CD4-positive, alpha-beta T cell treated with Interferon gamma for 1 hour (primary cell): ENCODE data around the gene ADAM8.
"Not testable (repeated sequence)": the region's sequence is repeated elsewhere in the genome, so short reads cannot be mapped to it uniquely, and the experiment has no call there.

Source experiments
- DNase-seq: peaks from one replicate; pipeline ENCODE4 v3.0.0-alpha.2; 2020

ADAM8 gene

DNA sequence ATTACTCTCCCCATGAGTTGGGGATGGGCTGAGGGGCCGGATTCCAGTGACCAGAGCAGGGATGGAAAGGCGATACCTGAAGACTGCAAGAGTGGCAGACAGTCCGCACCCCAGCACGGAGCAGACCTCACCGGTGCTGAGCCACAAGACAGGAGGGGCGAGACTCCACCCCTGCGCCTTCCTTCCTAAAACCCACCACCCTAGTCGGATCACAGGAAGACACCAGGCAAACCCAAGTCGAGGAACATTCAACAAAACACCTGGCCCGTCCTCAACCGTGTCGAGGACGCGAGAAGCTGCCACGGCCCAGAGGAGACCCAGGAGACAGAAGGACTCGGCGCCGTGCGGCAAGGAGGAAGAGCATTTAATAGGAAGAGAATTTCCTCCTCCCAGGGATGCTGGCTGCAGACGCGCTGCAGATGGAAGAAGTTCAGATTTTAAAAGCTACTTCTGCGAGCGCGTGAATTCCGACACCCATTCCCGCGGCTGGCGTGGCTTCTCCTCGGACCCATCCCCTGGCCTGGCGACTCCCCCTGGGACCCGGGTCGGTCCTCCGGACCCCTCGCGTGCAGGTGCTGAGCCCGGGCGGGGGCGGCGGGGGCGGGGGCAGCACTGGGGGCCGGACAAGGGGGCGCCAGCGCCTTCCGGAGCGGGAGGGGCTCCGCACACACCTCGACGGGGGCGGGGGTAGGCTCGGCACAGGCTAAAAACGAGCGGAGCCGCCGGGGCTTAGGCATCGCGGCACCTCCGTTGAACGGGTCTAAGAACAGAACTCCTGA is 47.2 kb downstream of the ADAM8 start:
- DNase-seq, result no peak

DNA sequence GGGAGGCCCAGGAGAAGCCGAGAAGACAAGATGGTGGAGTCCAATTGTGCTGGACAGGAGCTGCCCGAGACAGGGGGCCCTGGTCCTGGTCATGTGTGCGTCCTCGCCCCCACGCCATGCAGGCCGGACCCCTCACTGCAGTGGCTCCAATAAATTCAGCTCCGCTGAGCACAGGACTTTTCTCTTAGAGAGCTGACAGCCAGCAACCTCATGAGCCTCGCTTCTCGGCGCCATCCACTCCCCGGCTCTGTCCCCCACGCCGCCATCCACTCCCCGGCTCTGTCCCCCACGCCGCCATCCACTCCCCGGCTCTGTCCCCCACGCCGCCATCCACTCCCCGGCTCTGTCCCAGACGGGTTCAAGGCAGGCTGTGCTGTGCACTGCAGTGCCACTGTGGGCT is 49.4 kb downstream of the ADAM8 start:
- no peak for DNase-seq

- DNase-seq, result no peak
Measured at GRCh38 chr10:133226251-133226808, 50.3 kb downstream of the ADAM8 start.

DNA sequence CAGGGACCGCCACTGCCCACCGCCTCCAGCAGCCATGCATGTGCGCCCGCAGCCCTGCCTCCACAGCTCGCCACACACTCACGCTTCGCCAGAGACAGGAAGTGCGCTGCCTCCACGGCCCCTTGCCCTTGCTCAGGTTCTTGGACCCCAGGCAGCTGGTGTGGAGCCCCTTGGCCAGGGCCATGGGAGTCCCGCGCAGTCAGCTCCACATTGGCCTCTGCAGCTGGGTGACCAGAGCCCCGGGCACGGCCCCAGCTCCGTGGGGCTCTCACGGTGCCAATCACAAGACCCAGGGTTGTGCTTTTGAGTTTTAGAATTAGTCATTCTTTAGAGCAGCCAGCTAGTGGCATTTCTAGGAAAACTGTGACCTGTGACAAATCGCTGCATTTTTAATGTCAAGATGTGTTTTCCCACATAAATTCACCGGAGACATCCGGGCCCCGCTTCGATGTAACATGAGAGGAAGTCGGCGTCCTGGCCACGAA is 50.9 kb downstream of the ADAM8 start:
- no peak for DNase-seq

GRCh38 chr10:133224756-133225372 is 51.8 kb downstream of the ADAM8 start:
- no peak for DNase-seq

DNA sequence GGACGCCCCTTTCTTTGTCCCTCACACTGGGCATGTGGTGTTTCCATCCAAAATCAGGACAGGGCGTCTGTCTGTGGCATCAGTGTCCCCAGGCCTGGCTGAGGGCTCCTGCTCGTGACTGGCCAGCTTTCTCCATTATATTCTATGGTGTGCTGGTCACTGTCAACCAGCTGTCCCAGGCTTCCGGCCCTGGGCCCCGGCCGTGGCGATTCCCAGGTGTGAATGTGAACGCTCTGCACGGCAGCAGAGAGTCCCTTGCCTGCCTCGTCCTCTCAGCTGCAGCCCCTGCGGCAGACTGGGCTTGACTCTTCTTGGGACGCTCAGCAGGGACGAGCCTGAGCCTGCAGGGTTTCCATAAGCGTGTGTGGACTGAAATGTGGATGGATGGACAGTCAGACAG is 52.6 kb downstream of the ADAM8 start:
- no peak for DNase-seq

- not testable (repeated sequence) for DNase-seq
Measured at GRCh38 chr10:133221756-133222155, 54.9 kb downstream of the ADAM8 start.

GRCh38 chr10:133221331-133221730 is 55.3 kb downstream of the ADAM8 start:
- DNase-seq, result no peak

DNA sequence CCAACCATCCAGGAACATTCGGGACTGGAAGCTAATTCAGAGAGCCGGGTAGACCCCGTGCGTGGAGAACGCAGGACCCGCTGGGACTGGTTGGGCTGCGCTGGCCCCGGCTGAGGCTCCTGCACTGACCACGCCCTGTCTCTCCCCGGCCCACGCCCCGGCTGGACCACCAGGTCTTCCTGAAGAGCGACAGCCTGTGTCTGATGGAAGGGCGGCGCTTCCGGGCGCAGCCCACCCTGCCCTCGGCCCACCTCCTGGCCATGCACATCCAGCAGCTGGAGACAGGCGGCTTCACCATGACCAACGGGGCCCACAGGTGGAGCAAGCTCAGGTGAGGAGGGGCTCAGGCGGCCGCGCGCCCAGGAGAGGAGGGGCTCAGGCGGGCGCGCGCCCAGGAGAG is 56.9 kb downstream of the ADAM8 start:
- no peak for DNase-seq

- DNase-seq, result no peak
Measured at GRCh38 chr10:133218891-133219290, 57.8 kb downstream of the ADAM8 start.

DNA sequence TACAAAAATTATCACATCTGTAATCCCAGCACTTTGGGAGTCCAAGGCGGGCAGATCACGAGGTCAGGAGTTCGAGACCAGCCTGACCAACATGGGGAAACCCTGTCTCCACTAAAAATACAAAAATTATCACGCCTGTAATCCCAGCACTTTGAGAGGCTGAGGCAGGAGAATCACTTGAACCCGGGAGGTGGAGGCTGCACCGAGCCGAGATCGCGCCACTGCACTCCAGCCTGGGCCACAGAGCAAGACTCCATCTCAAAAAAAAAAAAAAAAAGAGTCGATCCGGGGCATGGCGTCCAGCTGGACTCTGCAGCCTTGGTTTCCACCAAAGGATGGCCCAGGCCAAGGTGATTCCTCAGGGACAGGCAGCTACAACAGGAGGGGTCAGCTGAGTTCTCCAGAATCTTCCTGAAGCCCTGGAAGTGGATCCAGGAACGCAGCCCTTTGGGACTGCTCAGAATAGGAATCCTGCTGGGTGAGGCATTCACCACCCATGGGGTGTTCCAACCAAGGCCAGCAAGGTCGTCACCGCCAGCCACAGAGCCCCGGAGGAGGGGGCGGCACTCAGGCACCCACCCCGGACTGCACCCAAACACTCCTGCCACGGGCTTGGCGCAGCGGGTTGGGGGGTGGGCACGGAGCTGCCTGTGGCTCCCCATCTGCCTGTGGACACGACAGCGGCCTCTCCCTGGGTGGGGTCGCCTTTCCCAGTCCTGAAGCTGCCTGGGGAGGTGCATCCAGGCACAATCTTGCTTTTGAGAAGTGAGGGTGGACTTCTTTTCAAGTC is 58.7 kb downstream of the ADAM8 start:
- DNase-seq, result no peak

DNA sequence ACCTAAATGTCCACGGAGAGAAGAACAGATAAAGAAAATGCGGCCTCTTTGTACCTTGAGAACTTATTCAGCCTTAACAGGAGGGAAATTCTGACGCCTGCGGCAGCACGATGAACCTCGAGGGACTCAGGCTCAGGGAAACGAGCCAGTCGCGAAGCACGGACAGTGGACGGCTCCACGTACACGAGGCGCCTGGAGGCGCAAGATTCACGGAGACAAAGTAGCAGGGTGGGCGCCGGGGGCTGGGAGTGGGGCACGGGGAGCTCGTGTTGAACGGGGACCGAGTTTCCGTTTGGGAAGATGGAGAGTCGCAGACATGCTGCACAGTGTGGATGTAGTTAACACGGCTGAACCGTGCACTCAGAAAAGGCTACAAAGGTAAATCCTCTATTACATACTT is 59.9 kb downstream of the ADAM8 start:
- DNase-seq, result no peak

DNA sequence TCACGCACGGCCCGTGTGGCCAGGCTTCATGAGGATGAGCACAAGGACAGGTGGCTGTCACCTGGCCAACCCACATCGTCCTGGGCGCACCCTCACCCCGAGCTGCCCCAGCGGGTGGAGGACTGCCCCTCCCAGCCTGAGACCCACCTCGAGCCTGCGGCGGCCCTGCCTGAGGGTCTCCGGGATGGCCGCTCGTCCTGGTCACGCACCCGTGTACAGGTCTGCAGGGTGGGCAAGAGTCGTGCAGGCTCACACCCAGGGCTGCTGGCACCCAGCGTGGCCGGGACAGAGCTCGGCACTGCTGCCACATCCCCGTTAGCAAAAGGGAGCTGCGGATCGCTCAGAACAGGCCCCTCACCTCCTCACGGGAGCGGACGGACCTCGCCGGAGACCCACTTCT is 61.1 kb downstream of the ADAM8 start:
- DNase-seq, result no peak

DNA sequence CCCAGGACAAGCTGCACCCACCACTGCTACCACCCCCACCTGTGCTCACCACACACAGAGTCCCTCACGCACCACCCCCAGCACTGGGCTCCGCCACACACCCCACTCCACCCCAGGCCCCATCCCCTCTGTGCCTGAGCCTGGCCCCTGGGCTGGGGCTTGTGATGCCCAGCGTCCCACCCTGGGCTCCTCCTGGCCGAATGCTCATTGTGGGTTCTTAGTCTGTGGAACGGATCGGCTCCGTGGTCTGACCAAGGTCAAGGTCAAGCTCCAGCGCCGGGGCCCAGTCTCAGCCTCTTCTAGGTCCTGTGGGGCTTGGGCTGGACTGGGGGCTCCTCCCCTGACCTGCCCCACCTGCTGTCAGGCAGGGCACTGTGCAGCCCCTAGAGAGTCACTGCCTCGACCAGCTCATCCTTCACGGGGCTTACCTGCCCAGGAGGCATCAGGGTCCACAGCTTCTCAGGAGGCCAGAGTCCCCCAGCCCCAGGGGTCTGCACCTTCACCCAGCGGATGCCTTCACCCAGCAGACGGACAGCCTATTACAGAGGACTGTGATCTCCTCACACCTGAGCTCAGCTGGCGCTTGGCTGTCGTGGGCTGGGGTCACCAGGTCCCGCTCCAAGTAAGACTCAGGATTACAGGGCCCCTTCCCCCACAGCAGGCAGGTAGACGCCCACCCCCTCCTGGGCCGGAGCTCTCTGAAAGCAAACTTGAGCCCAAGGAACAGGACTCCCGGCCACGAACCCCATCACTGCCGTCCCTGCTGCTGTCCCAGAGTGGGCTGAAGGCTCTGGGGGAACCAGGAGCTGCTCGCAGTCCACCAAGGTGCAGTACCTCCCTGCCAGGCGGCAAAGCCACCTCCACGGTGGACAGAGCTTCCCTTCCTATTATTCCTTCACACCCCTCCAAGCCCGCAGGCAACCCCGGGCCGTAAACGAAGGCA is 61.9 kb downstream of the ADAM8 start:
- no peak for DNase-seq

DNA sequence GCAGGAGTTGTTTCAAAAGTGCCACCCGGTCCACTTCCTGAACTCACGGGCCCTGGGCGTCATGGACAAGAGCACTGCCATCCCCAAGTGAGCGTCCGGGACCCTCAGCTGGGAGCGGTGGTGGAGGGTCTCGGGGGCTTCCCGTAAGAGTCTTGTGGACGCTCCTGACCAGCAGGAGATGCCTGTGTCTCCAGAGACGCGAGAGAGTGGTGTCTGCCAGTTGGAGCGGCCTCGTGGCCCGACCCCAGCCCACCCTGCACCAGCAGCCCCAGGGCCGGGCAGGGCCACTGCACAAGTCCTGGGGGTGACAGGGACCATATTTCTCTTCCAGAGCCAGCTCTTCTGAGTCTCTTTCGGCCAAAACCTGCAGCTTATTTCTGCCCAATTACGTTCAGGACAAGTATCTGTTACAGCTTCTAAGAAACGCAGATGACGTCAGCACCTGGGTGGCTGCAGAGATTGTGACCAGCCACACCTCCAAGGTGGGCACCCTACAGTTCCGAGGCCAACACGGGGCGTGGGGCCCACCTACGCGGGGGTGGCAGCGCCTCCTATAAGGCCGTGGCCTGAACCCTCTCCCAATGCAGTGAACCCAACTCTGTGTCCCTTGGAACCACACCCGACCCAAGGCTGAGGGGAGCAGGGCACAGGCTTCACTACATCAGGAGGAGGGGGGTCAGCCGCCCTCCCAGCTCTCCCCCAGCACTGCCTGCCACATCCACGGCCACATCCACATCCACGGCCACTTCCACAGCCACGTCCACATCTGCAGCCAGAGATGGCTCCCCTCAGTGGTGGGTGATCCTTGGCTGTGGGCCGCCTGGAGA is 62.8 kb downstream of the ADAM8 start:
- no peak for DNase-seq

DNA sequence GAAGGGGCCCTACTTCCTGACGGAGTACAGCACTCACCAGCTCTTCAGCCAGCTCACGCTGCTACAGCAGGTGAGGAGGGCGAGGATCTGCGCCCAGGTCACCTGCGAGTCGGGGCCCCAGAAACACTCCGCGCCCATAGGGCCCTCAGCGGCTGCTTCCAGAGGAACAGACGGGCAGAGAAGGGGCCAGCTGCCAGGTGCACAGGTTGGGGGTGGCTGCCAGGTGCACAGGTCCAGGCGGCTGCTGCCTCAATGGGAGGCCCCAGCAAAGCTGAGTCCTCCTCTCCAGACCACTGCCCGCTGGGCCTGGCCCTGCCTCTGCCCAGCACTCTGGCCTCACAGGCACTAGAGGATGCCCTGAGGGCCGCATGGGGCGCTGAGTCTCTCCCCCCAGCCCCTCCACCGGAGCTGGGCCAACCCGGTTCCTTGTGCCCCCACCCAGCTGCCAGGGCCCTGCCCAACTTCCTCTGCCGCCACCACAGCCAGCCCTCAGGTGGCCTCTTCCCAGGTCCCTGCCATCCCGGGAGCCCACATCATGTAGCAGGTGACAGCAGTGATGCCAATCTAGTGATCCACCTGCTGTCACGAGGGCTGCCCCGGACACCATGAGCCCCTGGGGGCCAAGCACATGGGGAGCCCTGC is 63.7 kb downstream of the ADAM8 start:
- no peak for DNase-seq
